ENCODE data around the gene ZNF296. TPM values are rescaled to one million over a fixed set of nuclear protein-coding genes. Genes with fewer than 3 reads are reported as not detected.

The ZNF296 gene
- total and polyA plus RNA-seq, 2 experiments from 2014 or later = 13.4 to 16.5 TPM

GRCh38 chr19:45071969-45072790, 4.1 kb downstream of the ZNF296 start:
- Histone ChIP-seq H3K27me3 (ENCODE audit: insufficient read depth) (no peaks in the 10 kb centered on the region), H3K36me3 (ENCODE audit: insufficient read depth) (peaks cover 8% of the 10 kb centered on the region; the same call in 1 of the 2 replicates), H3K9me2 (ENCODE audit: insufficient read depth) (no peaks in the 10 kb centered on the region), H3F3A (replicated peaks; ENCODE audit: low read depth) (peaks cover 24% of the 10 kb centered on the region; the same call in 1 of the 2 replicates), H3K4me1 (ENCODE audit: insufficient read depth) (peaks cover 18% of the 10 kb centered on the region), H3K79me2 (replicated peaks; ENCODE audit: insufficient read depth) (peaks cover 30% of the 10 kb centered on the region), H4K20me1 (replicated peaks; ENCODE audit: insufficient read depth) (peaks cover 17% of the 10 kb centered on the region), H3K4me3 (no peak overlapping the region), H3K27ac (ENCODE audit: low read depth) (no peak overlapping the region), H2AFZ (no peak overlapping the region), H3K4me2 (no peak overlapping the region)
- Mint-ChIP-seq H3K27ac (0 out of 2 replicates have a peak overlapping the region, but pooled peaks have one; percentile 44), H3K9me3 (no peaks in the 10 kb centered on the region), H3K36me3 (ENCODE audit: low read depth) (peaks cover 39% of the 10 kb centered on the region), H3K4me1 (peaks cover 18% of the 10 kb centered on the region), H3K4me3 (no peak overlapping the region), H3K27me3 (ENCODE audit: insufficient read depth, low read depth, poor library complexity) (peaks cover 12% of the 10 kb centered on the region)
- ATAC-seq (no peak), DNase-seq (ENCODE audit: low spot score) (no peak)
- TF ChIP-seq CREB1 (CRISPR knock-in tag; IDR thresholded peaks at IDR 0.05; ENCODE audit: low read depth) (no peak), NANOG (IDR thresholded peaks at IDR 0.05; ENCODE audit: borderline replicate concordance) (no peak), JUNB (IDR thresholded peaks at IDR 0.05; ENCODE audit: unreplicated experiment) (no peak), EZH2 (IDR thresholded peaks at IDR 0.05; ENCODE audit: low read depth, unreplicated experiment) (no peak), EZH2phosphoT487 (IDR thresholded peaks at IDR 0.05; ENCODE audit: unreplicated experiment) (no peak), STAT1 (IDR thresholded peaks at IDR 0.05; ENCODE audit: unreplicated experiment) (no peak), CTCF (conservative IDR thresholded peaks at IDR 0.05; ENCODE audit: low read depth in 2 of 2) (peak in 1 of 2 experiments; percentile 40; a peak in 2 of 4 replicates)

- Histone ChIP-seq H4K20me1 (replicated peaks; ENCODE audit: insufficient read depth) (peaks cover 17% of the 10 kb centered on the region), H3F3A (replicated peaks; ENCODE audit: low read depth) (peaks cover 18% of the 10 kb centered on the region; the same call in 1 of the 2 replicates), H3K79me2 (replicated peaks; ENCODE audit: insufficient read depth) (peaks cover 30% of the 10 kb centered on the region), H3K27me3 (ENCODE audit: insufficient read depth) (no peaks in the 10 kb centered on the region), H3K36me3 (ENCODE audit: insufficient read depth) (peaks cover 8% of the 10 kb centered on the region; the same call in 1 of the 2 replicates), H2AFZ (no peak overlapping the region), H3K4me3 (no peak overlapping the region), H3K9me2 (ENCODE audit: insufficient read depth) (no peaks in the 10 kb centered on the region), H3K4me2 (no peak overlapping the region), H3K27ac (ENCODE audit: low read depth) (no peak overlapping the region), H3K4me1 (ENCODE audit: insufficient read depth) (peaks cover 12% of the 10 kb centered on the region)
- no peak overlapping the region for H3K4me3 Mint-ChIP-seq
- peaks cover 16% of the 10 kb centered on the region for H3K27me3 Mint-ChIP-seq (ENCODE audit: insufficient read depth, low read depth, poor library complexity)
- DNase-seq (ENCODE audit: low spot score) (no peak), ATAC-seq (no peak)
- H3K9me3 Mint-ChIP-seq = no peaks in the 10 kb centered on the region
- H3K4me1 Mint-ChIP-seq = peaks cover 12% of the 10 kb centered on the region; the same call in 2 of the 3 replicates
- no peak overlapping the region for H3K27ac Mint-ChIP-seq
- H3K36me3 Mint-ChIP-seq (ENCODE audit: low read depth) = peaks cover 44% of the 10 kb centered on the region
- no peak for TF ChIP-seq EZH2 (IDR thresholded peaks at IDR 0.05; ENCODE audit: low read depth, unreplicated experiment)
- no peak for TF ChIP-seq ZNF331 (CRISPR knock-in tag; IDR thresholded peaks at IDR 0.05; ENCODE audit: low read depth)
- TF ChIP-seq, protein P1, sequence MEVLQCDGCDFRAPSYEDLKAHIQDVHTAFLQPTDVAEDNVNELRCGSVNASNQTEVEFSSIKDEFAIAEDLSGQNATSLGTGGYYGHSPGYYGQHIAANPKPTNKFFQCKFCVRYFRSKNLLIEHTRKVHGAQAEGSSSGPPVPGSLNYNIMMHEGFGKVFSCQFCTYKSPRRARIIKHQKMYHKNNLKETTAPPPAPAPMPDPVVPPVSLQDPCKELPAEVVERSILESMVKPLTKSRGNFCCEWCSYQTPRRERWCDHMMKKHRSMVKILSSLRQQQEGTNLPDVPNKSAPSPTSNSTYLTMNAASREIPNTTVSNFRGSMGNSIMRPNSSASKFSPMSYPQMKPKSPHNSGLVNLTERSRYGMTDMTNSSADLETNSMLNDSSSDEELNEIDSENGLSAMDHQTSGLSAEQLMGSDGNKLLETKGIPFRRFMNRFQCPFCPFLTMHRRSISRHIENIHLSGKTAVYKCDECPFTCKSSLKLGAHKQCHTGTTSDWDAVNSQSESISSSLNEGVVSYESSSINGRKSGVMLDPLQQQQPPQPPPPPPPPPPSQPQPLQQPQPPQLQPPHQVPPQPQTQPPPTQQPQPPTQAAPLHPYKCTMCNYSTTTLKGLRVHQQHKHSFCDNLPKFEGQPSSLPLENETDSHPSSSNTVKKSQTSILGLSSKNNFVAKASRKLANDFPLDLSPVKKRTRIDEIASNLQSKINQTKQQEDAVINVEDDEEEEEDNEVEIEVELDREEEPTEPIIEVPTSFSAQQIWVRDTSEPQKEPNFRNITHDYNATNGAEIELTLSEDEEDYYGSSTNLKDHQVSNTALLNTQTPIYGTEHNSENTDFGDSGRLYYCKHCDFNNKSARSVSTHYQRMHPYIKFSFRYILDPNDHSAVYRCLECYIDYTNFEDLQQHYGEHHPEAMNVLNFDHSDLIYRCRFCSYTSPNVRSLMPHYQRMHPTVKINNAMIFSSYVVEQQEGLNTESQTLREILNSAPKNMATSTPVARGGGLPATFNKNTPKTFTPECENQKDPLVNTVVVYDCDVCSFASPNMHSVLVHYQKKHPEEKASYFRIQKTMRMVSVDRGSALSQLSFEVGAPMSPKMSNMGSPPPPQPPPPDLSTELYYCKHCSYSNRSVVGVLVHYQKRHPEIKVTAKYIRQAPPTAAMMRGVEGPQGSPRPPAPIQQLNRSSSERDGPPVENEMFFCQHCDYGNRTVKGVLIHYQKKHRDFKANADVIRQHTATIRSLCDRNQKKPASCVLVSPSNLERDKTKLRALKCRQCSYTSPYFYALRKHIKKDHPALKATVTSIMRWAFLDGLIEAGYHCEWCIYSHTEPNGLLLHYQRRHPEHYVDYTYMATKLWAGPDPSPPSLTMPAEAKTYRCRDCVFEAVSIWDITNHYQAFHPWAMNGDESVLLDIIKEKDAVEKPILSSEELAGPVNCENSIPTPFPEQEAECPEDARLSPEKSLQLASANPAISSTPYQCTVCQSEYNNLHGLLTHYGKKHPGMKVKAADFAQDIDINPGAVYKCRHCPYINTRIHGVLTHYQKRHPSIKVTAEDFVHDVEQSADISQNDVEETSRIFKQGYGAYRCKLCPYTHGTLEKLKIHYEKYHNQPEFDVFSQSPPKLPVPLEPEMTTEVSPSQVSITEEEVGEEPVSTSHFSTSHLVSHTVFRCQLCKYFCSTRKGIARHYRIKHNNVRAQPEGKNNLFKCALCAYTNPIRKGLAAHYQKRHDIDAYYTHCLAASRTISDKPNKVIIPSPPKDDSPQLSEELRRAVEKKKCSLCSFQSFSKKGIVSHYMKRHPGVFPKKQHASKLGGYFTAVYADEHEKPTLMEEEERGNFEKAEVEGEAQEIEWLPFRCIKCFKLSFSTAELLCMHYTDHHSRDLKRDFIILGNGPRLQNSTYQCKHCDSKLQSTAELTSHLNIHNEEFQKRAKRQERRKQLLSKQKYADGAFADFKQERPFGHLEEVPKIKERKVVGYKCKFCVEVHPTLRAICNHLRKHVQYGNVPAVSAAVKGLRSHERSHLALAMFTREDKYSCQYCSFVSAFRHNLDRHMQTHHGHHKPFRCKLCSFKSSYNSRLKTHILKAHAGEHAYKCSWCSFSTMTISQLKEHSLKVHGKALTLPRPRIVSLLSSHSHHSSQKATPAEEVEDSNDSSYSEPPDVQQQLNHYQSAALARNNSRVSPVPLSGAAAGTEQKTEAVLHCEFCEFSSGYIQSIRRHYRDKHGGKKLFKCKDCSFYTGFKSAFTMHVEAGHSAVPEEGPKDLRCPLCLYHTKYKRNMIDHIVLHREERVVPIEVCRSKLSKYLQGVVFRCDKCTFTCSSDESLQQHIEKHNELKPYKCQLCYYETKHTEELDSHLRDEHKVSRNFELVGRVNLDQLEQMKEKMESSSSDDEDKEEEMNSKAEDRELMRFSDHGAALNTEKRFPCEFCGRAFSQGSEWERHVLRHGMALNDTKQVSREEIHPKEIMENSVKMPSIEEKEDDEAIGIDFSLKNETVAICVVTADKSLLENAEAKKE (CRISPR knock-in tag; IDR thresholded peaks at IDR 0.05) = no peak
- TF ChIP-seq JUNB (IDR thresholded peaks at IDR 0.05; ENCODE audit: unreplicated experiment) = no peak
- no peak for TF ChIP-seq CREB1 (CRISPR knock-in tag; IDR thresholded peaks at IDR 0.05; ENCODE audit: low read depth)
- TF ChIP-seq EZH2phosphoT487 (IDR thresholded peaks at IDR 0.05; ENCODE audit: unreplicated experiment) = no peak
- no peak for TF ChIP-seq NANOG (IDR thresholded peaks at IDR 0.05; ENCODE audit: borderline replicate concordance)
- no peak for TF ChIP-seq POLR2AphosphoS5 (IDR thresholded peaks at IDR 0.05; ENCODE audit: low read depth)
Observed at GRCh38 chr19:45071545-45071938, 4.7 kb downstream of the ZNF296 start.

All from GM23338 (cell line).